Activated T-cell treated with anti-CD3 and anti-CD28 coated beads, Interleukin-2, amount 50 U/mL, for 4 hours (primary cell): ENCODE results near the gene EEF2K. TPM values are rescaled to one million over a fixed set of nuclear protein-coding genes. Genes with fewer than 3 reads are reported as not detected.

ENCODE experiments used
- ATAC-seq, 2 donors: fragments of 200-7000 bp; cut with Tn5 transposase; one replicate each; pipeline ENCODE4 v1.10.0; 2021
- DNase-seq: peaks from one replicate; pipeline ENCODE4 v3.0.0-alpha.2; 2020
- H3K27me3 Mint-ChIP-seq: one replicate; pipeline ENCODE4 v1.8.0; 2021; ENCODE audit warnings: low read depth, mixed read lengths
- H3K36me3 Mint-ChIP-seq: one replicate; pipeline ENCODE4 v1.8.0; 2022; ENCODE audit warnings: mixed read lengths; ENCODE audit not compliant: insufficient read depth
- H3K4me1 Mint-ChIP-seq: one replicate; pipeline ENCODE4 v1.8.0; 2021; ENCODE audit warnings: low read depth, mixed read lengths
- H3K4me3 Mint-ChIP-seq: one replicate; pipeline ENCODE4 v1.8.0; 2021; ENCODE audit warnings: mild to moderate bottlenecking, moderate library complexity, mixed read lengths
- H3K9me3 Mint-ChIP-seq: one replicate; pipeline ENCODE4 v1.8.0; 2021; ENCODE audit warnings: mixed read lengths
- total RNA-seq, 3 donors: library from RNA; stranded (reverse); gene quantifications; one replicate each; pipeline ENCODE4 v1.2.1, GENCODE V29; 2021

Gene EEF2K
- total RNA-seq, 3 donors from 2014 or later, result 17.8 to 22.8 (median 19.1) TPM

DNA sequence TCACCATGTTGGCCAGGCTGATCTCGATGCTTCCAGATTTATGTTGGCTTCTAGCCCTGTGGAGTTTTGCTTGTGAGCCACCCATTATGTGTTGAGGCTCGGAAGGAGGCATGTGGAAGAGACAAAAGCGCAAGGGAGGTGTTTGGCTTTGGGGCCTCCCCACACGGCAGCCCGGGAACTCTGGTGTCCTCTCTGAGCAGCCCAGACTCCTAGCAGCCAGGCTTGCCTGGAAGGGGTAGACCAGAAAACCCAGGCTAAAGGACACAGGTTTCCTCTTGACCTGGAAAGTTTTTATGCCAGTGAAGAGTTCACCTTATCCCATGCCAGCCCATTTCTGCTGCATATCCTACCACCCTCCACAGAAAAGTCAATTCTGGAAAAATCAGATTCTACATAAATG lies 22.7 kb upstream of the EEF2K start:
- Mint-ChIP-seq H3K27me3 (no peaks in the 10 kb centered on the region), H3K9me3 (no peaks in the 10 kb centered on the region), H3K36me3 (peaks cover 2% of the 10 kb centered on the region), H3K4me3 (no peak overlapping the region), H3K4me1 (peaks cover 7% of the 10 kb centered on the region)
- ATAC-seq, result no peak
- no peak for DNase-seq

DNA sequence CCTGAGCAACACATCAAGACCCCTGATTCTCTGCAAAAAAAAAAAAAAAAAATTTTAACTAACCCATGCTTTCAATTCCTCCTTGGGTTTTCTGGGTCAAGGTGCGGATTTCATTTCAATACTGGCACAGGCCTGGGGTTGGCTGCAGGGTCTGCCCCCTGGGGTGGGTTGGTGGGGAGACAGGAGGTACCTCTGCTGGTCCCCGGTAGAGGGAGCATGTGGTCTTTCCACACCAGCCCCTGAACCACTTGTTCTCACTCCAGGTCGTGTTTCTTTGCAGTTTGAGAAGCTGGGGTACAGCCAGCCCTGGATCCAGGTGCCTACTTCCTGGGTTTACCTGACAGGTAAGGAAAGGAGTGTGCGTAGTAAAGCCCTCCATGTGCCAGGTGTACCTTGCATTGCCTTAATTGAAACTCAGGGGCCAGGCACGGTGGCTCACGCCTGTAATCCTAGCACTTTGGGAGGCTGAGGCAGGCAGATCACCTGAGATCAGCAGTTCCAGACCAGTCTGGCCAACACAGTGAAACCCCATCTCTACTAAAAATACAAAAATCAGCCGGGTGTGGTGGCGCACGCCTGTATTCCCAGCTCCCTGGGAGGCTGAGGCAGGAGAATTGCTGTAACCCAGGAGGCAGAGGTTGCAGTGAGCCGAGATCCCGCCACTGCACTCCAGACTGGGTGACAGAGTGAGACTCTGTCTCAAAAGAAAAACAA lies 22.0 kb upstream of the EEF2K start:
- H3K36me3 Mint-ChIP-seq, result peaks cover 2% of the 10 kb centered on the region
- H3K4me1 Mint-ChIP-seq, result peaks cover 14% of the 10 kb centered on the region
- no peaks in the 10 kb centered on the region for H3K27me3 Mint-ChIP-seq
- no peaks in the 10 kb centered on the region for H3K9me3 Mint-ChIP-seq
- no peak for ATAC-seq
- no peak for DNase-seq
- no peak overlapping the region for H3K4me3 Mint-ChIP-seq

DNA sequence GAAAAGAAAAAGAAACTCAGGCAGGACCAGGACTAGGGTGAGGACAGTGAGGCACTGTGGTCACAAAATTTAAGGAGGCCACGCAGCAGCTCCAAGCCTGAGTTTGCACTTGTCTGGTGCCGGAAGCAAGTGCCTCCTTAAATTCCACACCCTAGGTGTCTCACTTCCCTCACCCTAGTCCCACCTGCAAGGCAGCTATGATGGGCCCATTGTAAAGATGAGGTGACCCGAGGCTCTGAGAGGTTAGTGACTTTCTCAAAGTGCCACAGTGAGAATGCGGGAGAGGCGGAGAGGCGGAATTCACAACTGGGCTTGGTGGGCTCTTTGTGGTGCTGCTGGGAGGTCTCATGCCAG lies 21.5 kb upstream of the EEF2K start:
- Mint-ChIP-seq H3K4me1 (peaks cover 19% of the 10 kb centered on the region), H3K4me3 (no peak overlapping the region), H3K9me3 (no peaks in the 10 kb centered on the region), H3K27me3 (no peaks in the 10 kb centered on the region), H3K36me3 (peaks cover 2% of the 10 kb centered on the region)
- DNase-seq (no peak), ATAC-seq (no peak)

DNA sequence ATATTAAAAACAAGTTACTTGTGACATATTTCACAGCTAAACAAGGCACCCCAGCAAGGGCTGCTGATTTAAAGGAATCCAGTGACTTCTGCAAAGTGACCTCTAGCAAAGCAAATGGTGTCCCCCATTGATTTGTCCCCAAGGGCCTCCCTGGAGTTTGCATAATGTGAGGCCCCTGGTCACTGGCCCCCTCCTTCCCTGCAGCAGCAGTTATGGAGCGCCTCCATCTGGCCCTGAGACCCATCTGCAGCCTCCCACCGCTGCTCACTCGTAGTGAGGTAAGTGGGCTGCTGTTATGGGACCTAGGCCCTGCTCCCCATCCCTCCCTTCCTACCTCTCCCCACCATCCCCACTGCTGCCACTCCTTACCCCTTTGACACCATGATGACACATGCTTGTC lies 19.6 kb upstream of the EEF2K start:
- Mint-ChIP-seq H3K36me3 (no peaks in the 10 kb centered on the region), H3K27me3 (no peaks in the 10 kb centered on the region), H3K9me3 (no peaks in the 10 kb centered on the region), H3K4me1 (peaks cover 29% of the 10 kb centered on the region), H3K4me3 (no peak overlapping the region)
- ATAC-seq (no peak), DNase-seq (no peak)

DNA sequence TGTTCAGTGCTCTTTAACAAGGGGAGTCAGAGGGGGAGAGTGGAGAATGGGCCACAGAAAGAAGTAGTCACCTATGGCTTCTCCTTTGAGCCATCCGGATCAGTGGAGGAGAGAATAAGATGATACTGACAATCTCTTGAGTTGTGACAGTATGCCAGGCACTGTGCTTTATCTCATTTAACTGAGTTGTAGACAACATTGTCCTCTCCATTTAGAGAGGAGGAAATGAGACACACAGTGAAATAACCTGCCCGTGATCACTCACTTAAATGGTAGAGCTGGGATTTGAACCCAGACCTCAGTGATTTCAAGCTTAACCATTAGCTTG lies 17.8 kb upstream of the EEF2K start:
- DNase-seq, result no peak
- ATAC-seq, result no peak
- no peaks in the 10 kb centered on the region for H3K36me3 Mint-ChIP-seq
- H3K4me3 Mint-ChIP-seq, result no peak overlapping the region
- H3K27me3 Mint-ChIP-seq, result no peaks in the 10 kb centered on the region
- no peaks in the 10 kb centered on the region for H3K9me3 Mint-ChIP-seq
- H3K4me1 Mint-ChIP-seq, result peaks cover 42% of the 10 kb centered on the region

DNA sequence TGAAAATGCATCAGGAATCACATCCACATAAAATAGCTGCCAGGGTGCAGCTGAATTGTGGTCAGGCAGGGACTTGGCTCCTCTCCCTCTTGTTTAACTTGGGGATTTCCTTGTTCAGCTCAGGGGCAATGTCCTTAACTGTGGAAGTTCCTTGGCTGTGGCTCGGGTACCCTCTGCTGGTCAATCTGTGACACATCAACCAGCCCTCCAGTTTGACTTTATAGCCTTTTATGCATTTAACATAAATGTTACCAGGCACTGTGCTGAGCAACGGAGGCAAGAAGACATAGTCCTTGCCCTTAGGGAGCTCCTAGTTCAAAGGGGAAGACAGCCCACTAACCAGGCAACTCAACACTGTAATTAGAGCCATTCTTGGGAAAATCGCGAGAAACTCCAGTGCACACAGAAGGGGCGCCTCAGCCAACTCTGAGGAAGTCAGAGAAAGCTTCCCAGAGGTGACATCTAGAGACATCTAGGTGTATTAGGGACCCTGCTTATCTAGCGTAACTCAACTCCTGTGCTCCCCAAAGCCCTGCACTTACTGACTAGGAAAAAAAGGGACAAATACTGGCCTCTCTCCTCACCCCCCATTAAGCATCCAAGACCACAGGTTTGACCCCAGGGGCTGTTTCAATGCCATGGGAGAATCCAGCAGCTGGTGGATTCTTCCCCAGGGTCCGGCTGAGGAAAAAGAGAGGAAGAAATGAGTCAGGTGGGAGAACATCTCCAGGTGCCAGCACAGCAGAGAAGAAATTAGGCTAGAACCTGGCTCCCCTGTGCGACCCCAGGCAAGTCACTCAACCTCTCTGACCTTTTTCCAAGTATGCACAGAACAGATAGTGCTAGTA lies 17.3 kb upstream of the EEF2K start:
- peaks cover 48% of the 10 kb centered on the region for H3K4me1 Mint-ChIP-seq

DNA sequence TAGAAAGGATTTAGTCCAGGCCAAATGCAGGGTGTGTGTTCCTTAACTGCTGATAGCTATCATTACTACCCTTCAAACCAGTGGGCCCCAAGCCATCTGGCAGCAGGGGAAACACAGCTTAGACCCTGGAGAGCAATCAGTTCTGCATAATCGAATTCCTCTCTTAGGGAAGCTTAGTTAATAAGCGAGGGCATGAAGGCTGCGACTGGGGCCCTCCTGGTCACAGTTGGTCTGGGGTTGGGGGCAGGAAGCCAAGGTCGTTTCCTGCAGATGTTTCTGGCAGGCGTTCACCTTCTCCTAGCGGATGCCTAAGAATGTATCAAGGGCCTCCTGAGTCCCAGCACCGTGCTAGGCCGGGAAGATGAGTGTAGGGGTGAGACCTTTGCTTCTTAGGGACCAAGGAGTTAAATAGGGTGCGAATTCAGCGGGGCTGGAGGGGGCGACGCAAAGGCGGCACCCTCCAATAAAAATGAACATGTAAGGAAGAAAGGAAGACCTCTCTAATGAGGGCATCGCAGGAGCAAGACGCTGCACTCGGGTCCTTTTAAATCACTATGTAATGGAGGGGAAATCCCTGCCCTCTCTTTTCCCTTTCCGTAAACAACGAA lies 16.5 kb upstream of the EEF2K start:
- ATAC-seq, result no peak
- Mint-ChIP-seq H3K4me3 (peak overlapping the region; percentile 85), H3K36me3 (no peaks in the 10 kb centered on the region), H3K4me1 (peaks cover 55% of the 10 kb centered on the region), H3K27me3 (no peaks in the 10 kb centered on the region), H3K9me3 (peaks cover 5% of the 10 kb centered on the region)
- no peak for DNase-seq

More for the DNA sequence above, 17.3 kb upstream of the EEF2K start:
- Mint-ChIP-seq H3K27me3 (no peaks in the 10 kb centered on the region), H3K9me3 (peaks cover 2% of the 10 kb centered on the region), H3K36me3 (no peaks in the 10 kb centered on the region), H3K4me3 (peak overlapping the region; percentile 85)
- DNase-seq, result peak; percentile 54
- ATAC-seq, result no peak

DNA sequence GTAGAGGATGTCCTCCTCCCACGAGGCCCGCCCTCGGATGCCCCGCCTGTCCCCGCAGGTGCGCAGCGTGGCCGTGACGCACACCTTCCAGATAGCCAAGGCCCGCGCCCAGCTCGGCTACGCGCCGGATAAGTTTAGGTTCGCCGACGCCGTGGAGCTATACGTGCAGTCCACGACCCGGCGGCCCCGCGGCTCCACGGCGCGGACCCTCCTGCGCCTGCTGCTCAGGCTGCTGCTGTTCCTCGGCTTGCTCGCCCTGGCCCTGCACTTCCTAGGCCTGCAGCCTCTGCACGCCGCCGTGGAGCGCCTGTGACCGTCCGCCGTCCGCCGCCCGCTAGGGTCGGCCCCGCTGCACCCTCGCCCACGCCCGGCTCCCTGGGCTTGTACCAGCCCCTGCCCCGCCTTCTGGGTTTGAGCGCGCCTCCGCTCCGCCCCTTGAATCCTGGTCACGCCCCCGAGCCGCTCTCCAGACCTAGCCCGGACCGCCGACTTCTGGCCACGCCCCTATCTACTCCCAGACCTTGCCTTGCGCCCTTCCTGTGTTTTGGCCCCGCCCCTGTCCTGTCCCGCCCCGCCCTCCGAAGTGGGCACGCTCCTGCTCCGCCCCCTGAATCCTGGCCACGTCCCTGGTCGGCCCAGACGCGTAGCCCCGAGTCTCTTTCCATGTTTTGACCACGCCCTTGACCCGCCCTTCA lies 15.8 kb upstream of the EEF2K start:
- Mint-ChIP-seq H3K36me3 (no peaks in the 10 kb centered on the region), H3K9me3 (peaks cover 5% of the 10 kb centered on the region), H3K4me1 (peaks cover 62% of the 10 kb centered on the region), H3K27me3 (no peaks in the 10 kb centered on the region), H3K4me3 (peak overlapping the region; percentile 85)
- peak; percentile 63 to 69 for ATAC-seq
- DNase-seq, result peak; percentile 93

DNA sequence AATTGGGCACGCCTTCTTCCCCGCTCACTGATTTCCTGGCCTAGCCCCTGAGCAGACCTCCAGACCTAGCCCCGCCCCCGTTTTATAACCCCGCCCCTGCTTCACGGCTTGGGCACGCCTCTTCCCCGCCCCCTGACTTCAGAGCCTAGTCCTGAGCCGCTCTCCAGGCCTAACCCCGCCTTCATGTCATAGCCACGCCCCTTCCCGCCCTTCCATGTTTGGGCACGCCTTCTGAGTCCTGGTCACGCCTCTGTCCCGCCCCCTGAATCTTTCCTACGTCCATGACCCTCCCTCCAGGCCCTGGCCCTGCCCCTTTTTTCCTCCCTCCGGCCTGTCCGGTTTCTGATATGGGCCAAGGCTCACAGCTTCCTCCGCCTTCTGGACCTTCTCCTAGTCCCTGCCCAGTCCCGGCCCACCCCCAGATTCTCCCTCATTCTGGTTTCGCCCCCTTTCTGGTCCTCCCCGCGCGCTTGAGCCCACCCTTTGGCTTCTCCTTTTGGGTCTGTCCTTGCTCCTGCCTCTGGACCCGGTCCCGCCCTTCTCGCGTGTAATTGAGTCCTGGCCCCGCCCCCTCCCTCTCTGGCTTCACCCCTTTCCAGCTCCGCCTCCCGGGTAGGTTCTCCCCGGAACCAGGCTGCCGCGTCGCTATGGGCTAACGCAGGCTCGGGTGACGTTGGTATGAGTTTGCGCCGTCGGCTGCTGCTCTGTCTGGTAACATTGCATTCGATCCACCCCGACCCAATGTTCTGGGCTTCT lies 15.1 kb upstream of the EEF2K start:
- DNase-seq (peak; percentile 99), ATAC-seq (peak; percentile 60 to 64)
- H3K27me3 Mint-ChIP-seq, result peaks cover 2% of the 10 kb centered on the region
- H3K4me3 Mint-ChIP-seq, result peak overlapping the region; percentile 85
- H3K9me3 Mint-ChIP-seq, result peaks cover 5% of the 10 kb centered on the region
- H3K4me1 Mint-ChIP-seq, result peaks cover 66% of the 10 kb centered on the region
- no peaks in the 10 kb centered on the region for H3K36me3 Mint-ChIP-seq

DNA sequence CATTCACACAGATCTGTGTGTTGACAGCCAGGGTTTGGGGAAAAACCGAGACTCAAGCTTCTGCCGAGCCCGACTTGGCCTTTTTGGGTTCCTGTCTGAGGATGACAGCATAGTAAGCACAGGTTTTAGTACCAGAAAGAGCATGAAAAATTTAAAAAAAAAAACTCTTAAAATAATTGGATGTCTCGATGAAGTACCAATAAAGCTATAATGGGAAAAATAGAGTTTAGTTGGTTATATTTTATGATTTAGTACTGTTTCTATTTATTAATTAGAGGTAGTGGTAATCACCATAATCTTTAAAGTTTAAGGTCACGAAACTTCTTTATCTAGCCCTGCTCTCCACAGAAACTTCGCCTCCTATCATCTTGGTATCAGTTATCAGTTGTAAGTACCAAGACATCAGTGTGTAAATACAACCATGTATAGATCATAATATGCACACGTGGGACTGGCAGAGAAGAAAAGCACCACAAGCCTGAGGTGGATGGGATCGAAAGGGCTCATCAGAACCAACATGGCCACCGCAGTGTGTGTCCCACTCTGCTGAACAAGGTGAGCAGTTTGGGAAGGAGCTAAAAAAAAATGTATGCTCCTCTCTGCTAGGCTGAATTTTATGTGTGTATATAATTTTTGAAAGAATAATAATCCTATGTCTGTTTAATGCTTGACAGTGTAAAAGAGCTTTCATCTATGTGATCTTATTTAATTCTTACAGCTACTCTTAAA lies 14.4 kb upstream of the EEF2K start:
- ATAC-seq, result no peak
- Mint-ChIP-seq H3K36me3 (no peaks in the 10 kb centered on the region), H3K4me3 (peak overlapping the region; percentile 85), H3K4me1 (peaks cover 69% of the 10 kb centered on the region), H3K27me3 (peaks cover 2% of the 10 kb centered on the region), H3K9me3 (peaks cover 5% of the 10 kb centered on the region)
- no peak for DNase-seq

DNA sequence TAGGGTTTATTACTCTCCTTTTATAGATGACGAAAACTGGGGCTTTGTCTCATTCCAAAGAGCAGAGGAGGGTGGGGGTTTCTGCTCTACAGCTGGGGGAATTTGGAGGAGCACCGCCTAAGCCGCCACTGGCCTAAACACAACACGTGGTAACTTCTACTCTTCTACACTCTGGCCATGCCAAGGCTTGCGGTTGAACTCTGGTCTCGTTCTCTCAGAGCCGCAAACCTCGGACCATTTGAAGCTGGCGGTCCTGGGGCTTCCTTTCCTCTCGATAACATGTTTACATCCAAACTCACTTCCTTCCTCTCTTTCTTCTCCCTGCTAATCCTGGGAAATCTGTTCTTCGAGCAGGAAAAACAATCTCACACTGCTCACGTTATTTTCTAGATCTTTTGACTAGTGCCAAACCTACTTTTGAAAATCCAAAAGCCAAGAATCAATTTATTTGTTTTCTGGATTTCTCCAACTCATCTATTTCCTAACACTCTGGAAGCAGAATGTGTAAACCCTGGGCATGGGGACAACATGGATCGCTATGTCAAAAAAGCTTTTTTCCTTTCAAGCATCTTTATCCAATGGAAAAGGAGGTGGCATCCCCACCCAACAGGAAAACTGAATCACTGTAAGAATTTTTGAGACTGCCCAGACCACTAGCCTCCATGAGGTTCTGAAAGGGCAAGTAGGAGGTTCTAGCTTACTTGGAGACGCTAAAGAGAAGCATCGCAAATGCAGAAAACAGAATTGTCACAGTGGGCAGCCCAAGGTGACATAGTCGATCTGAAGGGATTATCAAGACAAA lies 13.6 kb upstream of the EEF2K start:
- Mint-ChIP-seq H3K4me3 (peak overlapping the region; percentile 85), H3K36me3 (no peaks in the 10 kb centered on the region), H3K4me1 (peaks cover 69% of the 10 kb centered on the region), H3K9me3 (peaks cover 5% of the 10 kb centered on the region), H3K27me3 (peaks cover 2% of the 10 kb centered on the region)
- ATAC-seq (peak; percentile 3 to 5), DNase-seq (peak; percentile 59)

DNA sequence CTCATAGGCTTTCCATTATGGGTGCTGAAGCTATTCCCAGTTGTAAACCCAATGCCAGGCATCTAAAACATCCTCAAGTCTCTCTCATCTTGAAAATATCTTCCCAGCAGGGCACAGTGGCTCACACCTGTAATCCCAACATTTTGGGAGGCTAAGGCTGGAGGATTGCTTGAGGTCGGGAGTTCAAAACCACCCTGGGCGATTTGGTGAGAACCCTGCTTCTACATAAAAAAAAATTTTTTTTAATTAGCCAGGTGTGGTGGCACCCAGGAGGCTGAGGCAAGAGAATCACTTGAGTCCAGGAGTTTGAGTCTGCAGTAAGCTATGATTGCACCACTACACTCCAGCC lies 13.0 kb upstream of the EEF2K start:
- Mint-ChIP-seq H3K9me3 (peaks cover 5% of the 10 kb centered on the region), H3K4me1 (peaks cover 65% of the 10 kb centered on the region), H3K36me3 (no peaks in the 10 kb centered on the region), H3K4me3 (no peak overlapping the region), H3K27me3 (peaks cover 2% of the 10 kb centered on the region)
- DNase-seq (no peak), ATAC-seq (no peak)
